Measurements from ENCODE around the gene MYO1A. TPM values are rescaled to one million over a fixed set of nuclear protein-coding genes. Genes with fewer than 3 reads are reported as not detected.
A peak's percentile ranks its signal among the peaks of the same experiment; 100 is the strongest.

The MYO1A gene
- total and polyA plus RNA-seq, 7 experiments from 2014 or later, result 0.56 to 2.3 (median 1.8) TPM

DNA sequence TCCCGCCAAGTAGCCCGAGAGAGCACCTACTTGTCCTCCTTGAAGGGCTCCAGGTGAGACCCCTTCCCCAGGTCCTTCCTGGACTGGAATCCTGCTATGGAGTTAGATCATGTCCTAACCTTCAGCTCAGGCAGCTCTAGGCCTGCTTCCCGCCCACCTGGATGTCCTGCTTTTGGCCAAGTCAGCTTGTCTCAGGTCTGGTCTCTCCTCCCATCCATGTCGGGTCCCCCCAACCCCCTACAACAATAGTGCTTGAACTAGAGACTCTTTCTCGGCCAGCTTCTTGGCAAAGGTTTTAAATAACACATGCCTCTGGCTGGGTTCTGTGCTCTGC lies 42.6 kb upstream of the MYO1A start:
- H3K4me1 Mint-ChIP-seq, result peaks cover 39 to 65% (median 47%) of the 10 kb centered on the region in 7 donors
- DNase-seq, result no peak
- peak overlapping the region; percentile 48 to 95 (median 83) for H3K27ac Mint-ChIP-seq
- intact Hi-C loops (cut with micrococcal nuclease), result no loop called here
- ATAC-seq, result no peak
- CTCF ChIA-PET, result interaction anchor here (1.2 to 8.5 kb wide), 7 partner anchors 13 to 30 kb away, joined by 5 to 77 read pairs (median 14); partner anchors contain the start of genes NEMP1 and STAT6
- peaks cover 0 to 2% (median 0%) of the 10 kb centered on the region in 11 donors for H3K9me3 Mint-ChIP-seq
- peak overlapping the region in 9 of 10 donors; percentile 3 to 75 (median 45) for H3K4me3 Mint-ChIP-seq
- Histone ChIP-seq H3K9me3 (ENCODE audit: control insufficient read depth in 2 of 3, low read length in 3 of 3) (no peaks in the 10 kb centered on the region), H3K4me3 (ENCODE audit: low read length) (no peak overlapping the region), H3K36me3 (ENCODE audit: control insufficient read depth in 2 of 3, insufficient read depth in 3 of 3, low read length in 3 of 3) (peaks cover 0 to 60% (median 7%) of the 10 kb centered on the region in 3 experiments), H3K4me1 (ENCODE audit: control insufficient read depth in 2 of 2, insufficient read depth in 2 of 2, low read length in 2 of 2) (peaks cover 21 to 39% of the 10 kb centered on the region in 2 donors), H3K27me3 (ENCODE audit: control insufficient read depth in 2 of 2, insufficient read depth in 2 of 2, low read length in 2 of 2) (no peaks in the 10 kb centered on the region), H3K27ac (ENCODE audit: low read depth, low read length) (peak overlapping the region; percentile 83)
- H3K27me3 Mint-ChIP-seq, result no peaks in the 10 kb centered on the region
- H3K36me3 Mint-ChIP-seq, result peaks cover 0 to 20% (median 0%) of the 10 kb centered on the region in 5 donors
- POLR2A ChIA-PET, result interaction anchor here (0.5 to 17.0 kb wide), 9 partner anchors 9 to 859 kb away, joined by 3 to 401 read pairs (median 7); partner anchors contain the start of genes NEMP1 and STAT6

DNA sequence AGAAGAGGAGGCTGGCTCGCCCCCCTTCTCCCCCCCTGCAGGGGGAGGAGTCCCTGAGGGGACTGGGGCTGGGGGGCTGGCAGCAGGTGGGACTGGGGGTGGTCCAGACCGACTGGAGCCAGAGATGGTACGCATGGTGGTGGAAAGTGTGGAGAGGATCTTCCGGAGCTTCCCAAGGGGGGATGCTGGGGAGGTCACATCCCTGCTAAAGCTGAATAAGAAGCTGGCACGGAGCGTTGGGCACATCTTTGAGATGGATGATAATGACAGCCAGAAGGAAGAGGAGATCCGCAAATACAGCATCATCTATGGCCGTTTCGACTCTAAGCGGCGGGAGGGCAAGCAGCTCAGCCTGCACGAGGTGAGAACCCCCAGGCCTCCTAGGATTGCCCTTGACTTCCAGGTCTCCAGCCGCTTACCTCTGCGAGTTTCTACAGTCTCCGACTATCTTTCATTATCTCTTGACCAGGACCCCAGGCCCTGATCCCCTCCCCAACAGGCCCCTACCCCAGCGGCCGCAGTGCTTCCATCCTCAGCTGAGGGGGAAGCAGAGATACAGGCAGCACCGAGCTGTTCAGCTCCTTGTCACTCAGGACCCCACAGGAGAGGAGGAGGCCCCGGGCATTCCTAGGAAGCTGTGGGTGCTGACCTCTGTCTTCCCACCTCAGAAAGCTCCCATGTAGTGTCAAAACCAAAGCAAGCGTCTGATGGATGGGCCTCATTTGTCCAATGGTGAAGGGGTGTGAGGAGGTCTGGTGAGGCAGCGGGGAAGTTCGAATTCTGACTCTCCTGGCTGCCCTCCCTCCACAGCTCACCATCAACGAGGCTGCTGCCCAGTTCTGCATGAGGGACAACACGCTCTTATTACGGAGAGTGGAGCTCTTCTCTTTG lies 42.0 kb upstream of the MYO1A start:
- Histone ChIP-seq H3K4me3 (ENCODE audit: low read length) (no peak overlapping the region), H3K9me3 (ENCODE audit: control insufficient read depth in 2 of 3, low read length in 3 of 3) (no peaks in the 10 kb centered on the region), H3K27ac (ENCODE audit: low read depth, low read length) (peak overlapping the region; percentile 83), H3K36me3 (ENCODE audit: control insufficient read depth in 2 of 3, insufficient read depth in 3 of 3, low read length in 3 of 3) (peaks cover 0 to 55% (median 7%) of the 10 kb centered on the region in 3 experiments), H3K27me3 (ENCODE audit: control insufficient read depth in 2 of 2, insufficient read depth in 2 of 2, low read length in 2 of 2) (no peaks in the 10 kb centered on the region), H3K4me1 (ENCODE audit: control insufficient read depth in 2 of 2, insufficient read depth in 2 of 2, low read length in 2 of 2) (peaks cover 21 to 39% of the 10 kb centered on the region in 2 donors)
- intact Hi-C loops (cut with micrococcal nuclease), result no loop called here
- H3K27me3 Mint-ChIP-seq, result no peaks in the 10 kb centered on the region
- CTCF ChIA-PET, result interaction anchor here (1.2 to 8.5 kb wide), 7 partner anchors 13 to 30 kb away, joined by 5 to 77 read pairs (median 14); partner anchors contain the start of genes NEMP1 and STAT6
- DNase-seq (no peak), ATAC-seq (no peak)
- POLR2A ChIA-PET, result interaction anchor here (0.5 to 17.0 kb wide), 10 partner anchors 9 to 858 kb away, joined by 3 to 401 read pairs (median 6); partner anchors contain the start of genes NEMP1 and STAT6
- H3K27ac Mint-ChIP-seq, result peak overlapping the region in 8 of 9 donors; percentile 74 to 95 (median 84)
- H3K9me3 Mint-ChIP-seq, result peaks cover 0 to 2% (median 0%) of the 10 kb centered on the region in 11 donors
- peaks cover 39 to 64% (median 47%) of the 10 kb centered on the region in 7 donors for H3K4me1 Mint-ChIP-seq
- peaks cover 0 to 15% (median 0%) of the 10 kb centered on the region in 5 donors for H3K36me3 Mint-ChIP-seq
- peak overlapping the region in 9 of 10 donors; percentile 34 to 98 (median 51) for H3K4me3 Mint-ChIP-seq

DNA sequence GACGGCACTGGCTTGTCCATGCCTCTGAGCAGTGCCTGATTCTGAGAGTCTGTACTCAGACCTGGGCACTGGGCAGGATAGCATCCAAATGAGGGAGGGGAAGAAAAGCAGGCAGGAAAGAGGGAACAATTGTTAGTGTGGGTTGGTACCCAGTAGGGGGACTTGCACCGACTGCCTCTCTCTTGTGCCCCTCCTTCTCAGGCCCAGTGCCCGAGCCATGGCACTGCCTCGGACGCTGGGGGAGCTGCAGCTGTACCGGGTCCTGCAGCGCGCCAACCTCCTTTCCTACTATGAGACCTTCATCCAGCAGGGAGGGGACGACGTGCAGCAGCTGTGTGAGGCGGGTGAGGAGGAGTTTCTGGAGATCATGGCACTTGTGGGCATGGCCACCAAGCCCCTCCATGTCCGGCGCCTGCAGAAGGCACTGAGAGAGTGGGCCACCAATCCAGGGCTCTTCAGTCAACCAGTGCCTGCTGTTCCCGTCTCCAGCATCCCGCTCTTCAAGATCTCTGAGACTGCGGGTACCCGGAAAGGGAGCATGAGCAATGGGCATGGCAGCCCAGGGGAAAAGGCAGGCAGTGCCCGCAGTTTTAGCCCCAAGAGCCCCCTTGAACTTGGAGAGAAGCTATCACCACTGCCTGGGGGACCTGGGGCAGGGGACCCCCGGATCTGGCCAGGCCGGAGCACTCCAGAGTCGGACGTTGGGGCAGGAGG lies 41.2 kb upstream of the MYO1A start:
- Histone ChIP-seq H3K36me3 (ENCODE audit: control insufficient read depth in 2 of 3, insufficient read depth in 3 of 3, low read length in 3 of 3) (peaks cover 0 to 49% (median 7%) of the 10 kb centered on the region in 3 experiments), H3K27me3 (ENCODE audit: control insufficient read depth in 2 of 2, insufficient read depth in 2 of 2, low read length in 2 of 2) (no peaks in the 10 kb centered on the region), H3K27ac (ENCODE audit: low read depth, low read length) (peak overlapping the region; percentile 83), H3K4me1 (ENCODE audit: control insufficient read depth in 2 of 2, insufficient read depth in 2 of 2, low read length in 2 of 2) (peaks cover 25 to 47% of the 10 kb centered on the region in 2 donors), H3K9me3 (ENCODE audit: control insufficient read depth in 2 of 3, low read length in 3 of 3) (no peaks in the 10 kb centered on the region), H3K4me3 (ENCODE audit: low read length) (no peak overlapping the region)
- CTCF ChIA-PET, result interaction anchor here (1.3 to 8.5 kb wide), 7 partner anchors 10 to 29 kb away, joined by 3 to 77 read pairs (median 14); partner anchors contain the start of genes NEMP1 and STAT6
- H3K36me3 Mint-ChIP-seq, result peaks cover 0 to 12% (median 0%) of the 10 kb centered on the region in 5 donors
- peak overlapping the region; percentile 52 to 98 (median 88) for H3K4me3 Mint-ChIP-seq
- DNase-seq (no peak), ATAC-seq (no peak)
- intact Hi-C loops (cut with micrococcal nuclease), result no loop called here
- POLR2A ChIA-PET, result interaction anchor here (1.0 to 17.0 kb wide), 9 partner anchors 8 to 454 kb away, joined by 3 to 401 read pairs (median 6); partner anchors contain the start of genes NEMP1 and STAT6
- H3K27me3 Mint-ChIP-seq, result no peaks in the 10 kb centered on the region
- peak overlapping the region; percentile 1 to 97 (median 79) for H3K27ac Mint-ChIP-seq
- peaks cover 44 to 70% (median 53%) of the 10 kb centered on the region in 7 donors for H3K4me1 Mint-ChIP-seq
- peaks cover 0 to 2% (median 0%) of the 10 kb centered on the region in 11 donors for H3K9me3 Mint-ChIP-seq

DNA sequence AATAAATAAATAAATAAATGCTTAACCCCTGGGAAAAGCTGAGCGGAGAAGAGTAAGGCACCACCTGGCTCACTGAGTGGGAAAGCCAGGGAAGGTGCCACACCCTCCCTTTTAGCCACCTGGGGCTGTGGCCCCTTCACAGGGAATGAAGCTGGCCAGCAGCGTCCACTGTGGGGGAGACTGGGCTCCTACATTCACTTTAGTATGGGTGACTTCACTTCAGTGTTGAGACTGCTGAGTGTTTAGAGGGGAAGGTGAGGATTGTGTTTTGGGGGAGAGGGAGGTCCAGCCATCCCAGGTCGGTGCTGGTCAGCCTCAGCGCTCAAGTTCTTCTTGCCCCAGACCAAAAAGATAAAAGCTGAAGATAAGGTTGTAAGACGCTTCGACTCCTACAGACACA lies 40.6 kb upstream of the MYO1A start:
- Mint-ChIP-seq H3K36me3 (peaks cover 0 to 9% (median 0%) of the 10 kb centered on the region in 5 donors), H3K9me3 (peaks cover 0 to 2% (median 0%) of the 10 kb centered on the region in 11 donors), H3K4me3 (peak overlapping the region; percentile 52 to 98 (median 88)), H3K4me1 (peaks cover 48 to 72% (median 57%) of the 10 kb centered on the region in 7 donors), H3K27me3 (no peaks in the 10 kb centered on the region), H3K27ac (peak overlapping the region; percentile 1 to 97 (median 79))
- CTCF ChIA-PET, result interaction anchor here (1.0 to 8.5 kb wide), 5 partner anchors 10 to 22 kb away, joined by 3 to 77 read pairs (median 14); partner anchors contain the start of gene STAT6
- no peak for ATAC-seq
- no peak for DNase-seq
- POLR2A ChIA-PET, result interaction anchor here (1.0 to 17.0 kb wide), 6 partner anchors 11 to 454 kb away, joined by 3 to 401 read pairs (median 4); partner anchors contain the start of genes NEMP1 and STAT6
- H3K36me3 ChIP-seq (ENCODE audit: control insufficient read depth in 2 of 3, insufficient read depth in 3 of 3, low read length in 3 of 3), result peaks cover 0 to 43% (median 7%) of the 10 kb centered on the region in 3 experiments
- no peak overlapping the region for H3K4me3 ChIP-seq (ENCODE audit: low read length)
- H3K27ac ChIP-seq (ENCODE audit: low read depth, low read length), result peak overlapping the region; percentile 50
- peaks cover 25 to 53% of the 10 kb centered on the region in 2 donors for H3K4me1 ChIP-seq (ENCODE audit: control insufficient read depth in 2 of 2, insufficient read depth in 2 of 2, low read length in 2 of 2)
- no peaks in the 10 kb centered on the region for H3K27me3 ChIP-seq (ENCODE audit: control insufficient read depth in 2 of 2, insufficient read depth in 2 of 2, low read length in 2 of 2)
- H3K9me3 ChIP-seq (ENCODE audit: control insufficient read depth in 2 of 3, low read length in 3 of 3), result no peaks in the 10 kb centered on the region
- intact Hi-C loops (cut with micrococcal nuclease), result no loop called here

DNA sequence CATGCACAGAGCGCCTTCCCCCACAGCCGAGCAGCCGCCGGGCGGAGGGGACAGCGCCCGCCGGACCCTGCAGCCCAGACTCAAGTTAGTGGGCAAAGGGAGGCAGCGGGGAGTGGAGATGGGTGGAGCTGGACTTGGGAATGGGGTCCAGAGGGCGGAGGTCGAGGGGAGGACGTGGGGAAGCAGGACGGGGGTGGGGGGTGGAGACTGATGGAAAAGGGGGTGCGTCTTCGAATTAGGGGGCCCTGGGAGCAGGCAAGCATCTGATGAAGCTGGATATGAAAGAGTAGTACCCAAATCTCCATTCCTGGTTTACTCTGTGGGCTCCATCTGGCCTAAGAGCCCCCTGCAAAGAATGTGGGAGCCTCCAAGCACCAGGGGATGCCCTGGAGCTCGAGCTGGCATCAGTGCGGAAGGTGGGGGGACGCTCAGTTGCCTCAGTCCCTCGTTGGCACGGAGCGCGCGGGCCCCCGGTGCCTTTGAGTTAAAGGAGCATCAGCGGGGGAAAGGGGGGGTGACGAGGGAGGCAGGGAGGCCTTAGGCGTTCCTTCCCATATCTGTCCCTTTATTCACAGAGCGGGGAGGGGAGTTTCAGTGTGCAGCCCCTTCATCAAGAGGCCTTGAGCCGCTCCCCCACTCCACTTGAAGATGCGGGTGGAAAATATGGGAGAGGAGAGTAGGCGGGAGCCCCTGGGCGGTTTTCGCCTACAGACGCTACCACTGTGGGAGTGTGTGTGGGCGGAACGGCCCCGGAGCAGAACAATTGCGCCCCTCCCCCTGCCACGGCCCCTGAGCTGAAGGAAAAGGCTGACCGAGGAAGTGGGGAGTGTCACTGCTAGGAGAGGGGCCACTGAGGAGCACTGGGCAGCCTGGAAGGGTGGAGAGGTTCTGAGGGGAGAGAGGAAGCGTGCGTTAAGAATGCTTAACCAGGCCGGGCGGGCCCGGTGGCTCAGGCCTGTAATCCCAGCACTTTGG lies 39.6 kb upstream of the MYO1A start:
- intact Hi-C loops (cut with micrococcal nuclease), result loop anchor here (2.0 to 5.0 kb wide), 11 partner anchors 153 to 1272 kb away; partner anchors contain the start of genes ARHGAP9 (in 2 of the 2), DDIT3 (in 2 of the 2), CDK4 (in 1 of the 2) and CNPY2 (in 1 of the 2)
- H3K9me3 Mint-ChIP-seq, result peaks cover 0 to 2% (median 0%) of the 10 kb centered on the region in 11 donors

More for the DNA sequence above, 39.6 kb upstream of the MYO1A start:
- H3K9me3 ChIP-seq (ENCODE audit: control insufficient read depth in 2 of 3, low read length in 3 of 3), result no peaks in the 10 kb centered on the region
- Mint-ChIP-seq H3K4me3 (peak overlapping the region; percentile 94 to 98 (median 96)), H3K4me1 (peaks cover 48 to 75% (median 64%) of the 10 kb centered on the region in 7 donors), H3K36me3 (peaks cover 0 to 8% (median 0%) of the 10 kb centered on the region in 5 donors), H3K27me3 (no peaks in the 10 kb centered on the region), H3K27ac (peak overlapping the region; percentile 78 to 97 (median 91))
- ChIA-PET CTCF (interaction anchor here (0.5 to 8.5 kb wide), 8 partner anchors 9 to 366 kb away, joined by 3 to 77 read pairs (median 4); partner anchors contain the start of gene STAT6), POLR2A (interaction anchor here (0.6 to 17.0 kb wide), 6 partner anchors 10 to 42 kb away, joined by 3 to 401 read pairs (median 6); partner anchors contain the start of genes NEMP1 and STAT6)
- H3K27ac ChIP-seq (ENCODE audit: low read depth, low read length), result peak overlapping the region; percentile 79
- DNase-seq (peak in 8 of 9 donors; percentile 23 to 71 (median 42)), ATAC-seq (no peak)
- H3K36me3 ChIP-seq (ENCODE audit: control insufficient read depth in 2 of 3, insufficient read depth in 3 of 3, low read length in 3 of 3), result peaks cover 0 to 34% (median 7%) of the 10 kb centered on the region in 3 experiments
- H3K4me3 ChIP-seq (ENCODE audit: low read length), result peak overlapping the region; percentile 77
- H3K4me1 ChIP-seq (ENCODE audit: control insufficient read depth in 2 of 2, insufficient read depth in 2 of 2, low read length in 2 of 2), result peaks cover 25 to 53% of the 10 kb centered on the region in 2 donors
- no peaks in the 10 kb centered on the region for H3K27me3 ChIP-seq (ENCODE audit: control insufficient read depth in 2 of 2, insufficient read depth in 2 of 2, low read length in 2 of 2)
